H1 (cell line): ENCODE measurements around the gene TMBIM4. TPM values are rescaled to one million over a fixed set of nuclear protein-coding genes. Genes with fewer than 3 reads are reported as not detected.

Experiments used
- CTCF ChIA-PET: fragments of 300-600 bp; sonication (Branson Sonifier 250); formaldehyde crosslinking; loops from one replicate; lab custom pipeline; 2021; ENCODE audit not compliant: partially characterized antibody; lab: Charles Lee
- POLR2A ChIA-PET: fragments of 300-600 bp; sonication (Branson Sonifier 250); formaldehyde crosslinking; loops from one replicate; lab custom pipeline; 2021; ENCODE audit warnings: inconsistent platforms; ENCODE audit not compliant: partially characterized antibody; lab: Charles Lee
- DNase-seq, 2 experiments: peaks; one replicate each; pipeline versions ENCODE4 v3.0.0 to v3.0.0-alpha.2; 2010 to 2022; ENCODE audit warnings: low spot score in 2 of 2, low read depth in 1 of 2, mixed read lengths in 1 of 2
- FAIRE-seq: peaks from 2 replicates; lab custom pipeline; 2011; peaks lifted over from hg19 to GRCh38; lab: Jason Lieb, UNC
- H2AFZ ChIP-seq: 2 replicates; pipeline ENCODE4 v1.8.1; 2012; ENCODE audit warnings: low read length, inconsistent platforms
- H2AK5ac ChIP-seq: 2 replicates; pipeline ENCODE4 v1.6.1; 2013; ENCODE audit warnings: low read depth, low read length
- H2BK120ac ChIP-seq: replicated peaks from 2 replicates; pipeline ENCODE3; 2013; ENCODE audit warnings: low read depth, low read length, inconsistent platforms
- H2BK12ac ChIP-seq: 2 replicates; pipeline ENCODE4 v1.6.1; 2013; ENCODE audit warnings: low read depth, low read length
- H2BK15ac ChIP-seq: 2 replicates; pipeline ENCODE4 v1.6.1; 2013; ENCODE audit warnings: low read length
- H2BK20ac ChIP-seq: 2 replicates; pipeline ENCODE4 v1.6.1; 2013; ENCODE audit warnings: low read length
- H2BK5ac ChIP-seq: 2 replicates; pipeline ENCODE4 v1.6.1; 2013; ENCODE audit warnings: low read depth, low read length
- H3K14ac ChIP-seq: 2 replicates; pipeline ENCODE4 v1.6.1; 2013; ENCODE audit warnings: inconsistent platforms; ENCODE audit not compliant: insufficient read length
- H3K18ac ChIP-seq: 2 replicates; pipeline ENCODE4 v1.6.1; 2013; ENCODE audit warnings: low read length; ENCODE audit errors: extremely low read depth
- H3K23ac ChIP-seq: 2 replicates; pipeline ENCODE4 v1.6.1; 2013; ENCODE audit warnings: inconsistent platforms; ENCODE audit not compliant: insufficient read length
- H3K23me2 ChIP-seq: 2 replicates; pipeline ENCODE4 v1.6.1; 2013; ENCODE audit warnings: low read depth, low read length
- H3K27ac ChIP-seq: 2 replicates; pipeline ENCODE4 v1.6.1; 2011; ENCODE audit warnings: low read depth, low read length, inconsistent platforms
- H3K27me3 ChIP-seq, 4 experiments: replicated peaks in 1 of 4; 1 replicate in 1 of 4; 2 replicates in 3 of 4; pipeline versions ENCODE4 v1.6.1 to v1.8.1; 2011 to 2013; ENCODE audit warnings: low read length in 3 of 4, mild to moderate bottlenecking in 3 of 4, inconsistent platforms in 2 of 4, mixed read lengths in 2 of 4, moderate library complexity in 1 of 4; ENCODE audit not compliant: control insufficient read depth in 3 of 4, insufficient read depth in 3 of 4; ENCODE audit errors: extremely low read depth in 1 of 4
- H3K36me3 ChIP-seq, 4 experiments: 2 replicates each; pipeline versions ENCODE4 v1.6.1 to v1.8.1; 2011 to 2013; ENCODE audit warnings: mild to moderate bottlenecking in 4 of 4, low read length in 3 of 4, moderate library complexity in 2 of 4, control low read depth in 1 of 4, inconsistent platforms in 1 of 4; ENCODE audit not compliant: insufficient read depth in 4 of 4, control insufficient read depth in 2 of 4
- H3K4ac ChIP-seq: replicated peaks from 2 replicates; pipeline ENCODE3; 2013; ENCODE audit warnings: low read length, low read depth, mixed read lengths, inconsistent platforms; ENCODE audit not compliant: insufficient read length
- H3K4me1 ChIP-seq, 4 experiments: replicated peaks in 1 of 4; 1 replicate in 1 of 4; 2 replicates in 3 of 4; pipeline versions ENCODE4 v1.6.1 to v1.8.1; 2011 to 2013; ENCODE audit warnings: low read length in 3 of 4, inconsistent platforms in 2 of 4, mixed read lengths in 1 of 4; ENCODE audit not compliant: insufficient read depth in 4 of 4, control insufficient read depth in 3 of 4
- H3K4me2 ChIP-seq, 2 experiments: 2 replicates each; pipeline versions ENCODE4 v1.6.1 to v1.8.1; 2011 to 2013; ENCODE audit warnings: low read depth in 2 of 2, low read length in 2 of 2, control low read depth in 1 of 2, inconsistent platforms in 1 of 2, mild to moderate bottlenecking in 1 of 2; ENCODE audit not compliant: insufficient read depth in 1 of 2
- H3K4me3 ChIP-seq, 4 experiments: fragments of 200-600, 300-600 bp in 1 of 4; sonication (generic), shearing (Covaris generic), sonication (Bioruptor Twin) in 1 of 4; 2 replicates each; pipeline versions ENCODE4 v1.5.1 to v1.8.1; 2011 to 2016; ENCODE audit warnings: low read length in 4 of 4, low read depth in 3 of 4, control low read depth in 2 of 4, inconsistent platforms in 2 of 4, mild to moderate bottlenecking in 2 of 4, mixed read lengths in 1 of 4, moderate library complexity in 1 of 4; ENCODE audit not compliant: insufficient read depth in 2 of 4; ENCODE audit errors: extremely low read depth in 1 of 4
- H3K56ac ChIP-seq: replicated peaks from 2 replicates; pipeline ENCODE3; 2013; ENCODE audit warnings: low read depth, mild to moderate bottlenecking, mixed read lengths, low read length, inconsistent platforms; ENCODE audit not compliant: insufficient read length
- H3K79me1 ChIP-seq: 2 replicates; pipeline ENCODE4 v1.6.1; 2013; ENCODE audit warnings: low read depth, low read length, control low read depth
- H3K79me2 ChIP-seq, 2 experiments: 2 replicates each; pipeline versions ENCODE4 v1.6.1 to v1.8.1; 2012 to 2013; ENCODE audit warnings: low read length in 2 of 2, mild to moderate bottlenecking in 2 of 2, inconsistent platforms in 1 of 2; ENCODE audit not compliant: insufficient read depth in 2 of 2, control insufficient read depth in 1 of 2
- H3K9ac ChIP-seq, 4 experiments: replicated peaks in 1 of 4; 1 replicate in 1 of 4; 2 replicates in 3 of 4; pipeline versions ENCODE4 v1.6.1 to v1.8.1; 2011 to 2013; ENCODE audit warnings: low read depth in 3 of 4, low read length in 3 of 4, control low read depth in 2 of 4, mild to moderate bottlenecking in 2 of 4, moderate library complexity in 2 of 4, inconsistent platforms in 1 of 4; ENCODE audit errors: extremely low read depth in 1 of 4
- H3K9me3 ChIP-seq, 2 experiments: 2 replicates each; pipeline versions ENCODE4 v1.6.1 to v1.8.1; 2012 to 2013; ENCODE audit warnings: mild to moderate bottlenecking in 2 of 2, moderate library complexity in 2 of 2, control low read depth in 1 of 2, inconsistent platforms in 1 of 2, low read depth in 1 of 2, low read length in 1 of 2, mixed read lengths in 1 of 2; ENCODE audit not compliant: insufficient read depth in 2 of 2
- H4K20me1 ChIP-seq, 2 experiments: replicated peaks in 1 of 2; 2 replicates each; pipeline versions ENCODE3 to v1.8.1; 2011 to 2013; ENCODE audit warnings: inconsistent platforms in 2 of 2, low read length in 2 of 2, mild to moderate bottlenecking in 1 of 2; ENCODE audit not compliant: insufficient read depth in 2 of 2, control insufficient read depth in 1 of 2
- H4K5ac ChIP-seq: 2 replicates; pipeline ENCODE4 v1.6.1; 2013; ENCODE audit warnings: low read length, low read depth, mixed read lengths, inconsistent platforms; ENCODE audit not compliant: insufficient read length
- H4K8ac ChIP-seq: 2 replicates; pipeline ENCODE4 v1.8.0; 2013; ENCODE audit warnings: mild to moderate bottlenecking, moderate library complexity, low read length, inconsistent platforms; ENCODE audit not compliant: insufficient read depth; ENCODE audit errors: extremely low read depth
- H4K91ac ChIP-seq: replicated peaks from 2 replicates; pipeline ENCODE3; 2013; ENCODE audit warnings: low read length, mixed read lengths, inconsistent platforms; ENCODE audit not compliant: insufficient read length
- ASH2L ChIP-seq: fragments of 200-600, 300-600 bp; sonication (generic); IDR thresholded peaks from one replicate; pipeline ENCODE4 v1.7.1; 2017; ENCODE audit warnings: low read length
- ATF2 ChIP-seq: IDR thresholded peaks from 2 replicates; pipeline ENCODE4 v1.6.1; 2012; ENCODE audit warnings: low read length, inconsistent platforms
- CBX8 ChIP-seq: fragments of 300-800, 300-1000 bp; sonication (generic); IDR thresholded peaks from 2 replicates; pipeline ENCODE4 v1.7.1; 2016; ENCODE audit warnings: low read depth, low read length, borderline replicate concordance
- CHD2 ChIP-seq: IDR thresholded peaks from 2 replicates; pipeline ENCODE4 v1.6.1; 2012; ENCODE audit warnings: low read length, improper control_type of control experiment
- GTF2F1 ChIP-seq: IDR thresholded peaks from 2 replicates; pipeline ENCODE4 v1.6.1; 2012; ENCODE audit warnings: low read depth, low read length, improper control_type of control experiment, borderline replicate concordance
- JUND ChIP-seq: IDR thresholded peaks from 2 replicates; pipeline ENCODE4 v1.6.1; 2011; ENCODE audit warnings: mild to moderate bottlenecking, improper control_type of control experiment, low read length
- TAF7 ChIP-seq: optimal IDR thresholded peaks from 2 replicates; pipeline ENCODE3; 2011; ENCODE audit warnings: low read depth, mild to moderate bottlenecking, inconsistent platforms, low read length, moderate library complexity, borderline replicate concordance
- TEAD4 ChIP-seq: IDR thresholded peaks from 2 replicates; pipeline ENCODE4 v1.6.1; 2012; ENCODE audit warnings: low read depth, low read length, inconsistent platforms, mixed read lengths
- ZNF274 ChIP-seq: IDR thresholded peaks from 2 replicates; pipeline ENCODE4 v1.7.0; 2012; ENCODE audit warnings: low read length, borderline replicate concordance; ENCODE audit errors: extremely low read depth
- WGBS, 2 experiments: shearing (Covaris generic) in 1 of 2; methylation state at CpG; one replicate each; pipeline versions ENCODE4 v1.1.6 to v1.1.7; 2013 to 2015; ENCODE audit warnings: low lambda C conversion rate in 2 of 2, mixed read lengths in 2 of 2, inconsistent platforms in 1 of 2, low coverage in 1 of 2, missing lambda C conversion rate in 1 of 2; ENCODE audit not compliant: insufficient replicate concordance in 2 of 2, insufficient coverage in 1 of 2, insufficient read length in 1 of 2; ENCODE audit errors: extremely low coverage in 1 of 2, missing lambda C conversion rate in 1 of 2; 5-methylcytosine and 5-hydroxymethylcytosine counted together
- polyA plus RNA-seq, 7 experiments: library from polyadenylated mRNA; depleted of rRNA in 3 of 7; stranded (reverse) in 5 of 7; unstranded in 2 of 7; fragments of >200 nt in 5 of 7; fragments of 200-250 nt in 2 of 7; gene quantifications; 1 replicate in 5 of 7; 2 replicates in 1 of 7; 4 replicates in 1 of 7; pipeline versions ENCODE4 v1.2.1 to v1.2.3, GENCODE V29; 2011 to 2013; ENCODE audit warnings: missing spikeins in 2 of 7, mixed read lengths in 2 of 7
- total RNA-seq: library from RNA; stranded (reverse); fragmentation: NEBNext Ultra II Directional; extraction: Animal tissue kit (Norgen Biotek cat#: 25700); gene quantifications from 2 replicates; pipeline ENCODE4 v1.2.1, GENCODE V29; 2021
- TF ChIP-seq, protein P1 (sequence below): IDR thresholded peaks from 2 replicates; pipeline ENCODE4 v1.6.1; 2011; ENCODE audit warnings: low read depth, mild to moderate bottlenecking, low read length; ENCODE audit not compliant: insufficient read depth

Gene TMBIM4
- total and polyA plus RNA-seq, 2 of the 8 experiments (the other 6 are each of a cell fraction or from before 2014, with no cell fraction given): 12.8 to 46.6 TPM

DNA sequence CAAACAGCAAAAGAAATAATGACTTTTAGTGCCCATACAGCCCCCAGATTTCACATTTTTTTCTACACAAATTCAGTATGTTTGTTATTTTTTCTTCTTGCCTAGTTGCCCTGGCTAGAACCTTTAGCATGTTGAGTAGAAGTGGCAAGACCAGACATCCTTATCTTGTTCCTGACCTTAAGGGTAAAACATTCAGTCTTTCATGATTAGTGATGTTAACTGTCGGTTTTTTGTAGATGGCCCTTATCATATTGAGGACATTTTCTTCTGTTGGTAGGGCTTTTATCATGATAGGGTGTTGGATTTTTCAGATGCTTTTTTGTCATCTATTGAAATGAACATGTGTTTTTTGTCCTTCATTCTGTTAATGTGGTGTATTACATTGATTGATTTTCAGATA is 36.3 kb upstream of the TMBIM4 start:
- no peaks in the 10 kb centered on the region for H3K27me3 ChIP-seq
- TF ChIP-seq ZNF274 (no peak), TEAD4 (no peak), CBX8 (no peak), JUND (no peak), TAF7 (no peak), ATF2 (no peak), GTF2F1 (no peak), ASH2L (no peak), CHD2 (no peak)
- TF ChIP-seq, protein P1, sequence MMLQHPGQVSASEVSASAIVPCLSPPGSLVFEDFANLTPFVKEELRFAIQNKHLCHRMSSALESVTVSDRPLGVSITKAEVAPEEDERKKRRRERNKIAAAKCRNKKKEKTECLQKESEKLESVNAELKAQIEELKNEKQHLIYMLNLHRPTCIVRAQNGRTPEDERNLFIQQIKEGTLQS: no peak

More for the DNA sequence above, 36.3 kb upstream of the TMBIM4 start:
- Histone ChIP-seq H2BK20ac (no peak overlapping the region), H4K20me1 (no peaks in the 10 kb centered on the region), H2BK15ac (no peak overlapping the region), H3K36me3 (no peaks in the 10 kb centered on the region), H3K9ac (no peak overlapping the region), H3K14ac (no peak overlapping the region), H2AK5ac (no peak overlapping the region), H3K79me2 (no peaks in the 10 kb centered on the region), H3K4me2 (no peak overlapping the region), H2BK5ac (no peak overlapping the region), H4K8ac (no peak overlapping the region), H3K18ac (no peak overlapping the region), H3K27ac (no peak overlapping the region), H3K23me2 (no peaks in the 10 kb centered on the region), H3K79me1 (no peaks in the 10 kb centered on the region), H3K23ac (no peak overlapping the region), H2BK120ac (no peak overlapping the region), H4K5ac (no peak overlapping the region), H3K4me1 (no peaks in the 10 kb centered on the region), H2AFZ (no peak overlapping the region), H3K56ac (no peak overlapping the region), H4K91ac (no peak overlapping the region), H3K9me3 (no peaks in the 10 kb centered on the region), H3K4ac (no peak overlapping the region), H3K4me3 (no peak overlapping the region), H2BK12ac (no peak overlapping the region)
- ChIA-PET POLR2A (no interaction called here), CTCF (no interaction called here)
- no peak for DNase-seq
- no peak for FAIRE-seq
- WGBS, 2 experiments: 83% methylated on average over 1 of the region's 1 CpG; no CpG with 5 or more reads in 1 of the 2 experiments
